SK-N-SH (cell line): ENCODE measurements around the gene TBC1D16. TPM values are rescaled to one million over a fixed set of nuclear protein-coding genes. Genes with fewer than 3 reads are reported as not detected.

Source experiments
- CTCF ChIA-PET: fragments of 300-600, 350-600 bp; formaldehyde crosslinking; extraction: SDS; loops from one replicate; lab custom pipeline; 2021; lab: Yijun Ruan, JAX
- POLR2A ChIA-PET: fragments of 350-600 bp; sonication (Branson Sonifier 250); formaldehyde crosslinking; extraction: SDS; loops from one replicate; lab custom pipeline; 2020; ENCODE audit warnings: antibody characterized with exemption, inconsistent platforms; lab: Yijun Ruan, JAX
- DNase-seq: peaks from one replicate; pipeline ENCODE4 v3.0.0; 2012
- H2AFZ ChIP-seq: fragments of 200-600 bp; sonication (generic); 2 replicates; pipeline ENCODE4 v1.8.1; 2016; ENCODE audit warnings: antibody characterized with exemption, mild to moderate bottlenecking, low read depth
- H3F3A ChIP-seq: fragments of 200-600 bp; sonication (generic); replicated peaks from 2 replicates; pipeline ENCODE3; 2016; ENCODE audit warnings: antibody characterized with exemption, mild to moderate bottlenecking; ENCODE audit not compliant: insufficient read depth
- H3K27ac ChIP-seq, 2 experiments: fragments of 200-500 bp in 1 of 2; fragments of 200-600 bp in 1 of 2; sonication (Bioruptor generic) in 1 of 2; sonication (generic), shearing (Covaris generic) in 1 of 2; 2 replicates each; pipeline versions ENCODE4 v1.5.1 to v1.6.1; 2014 to 2016; ENCODE audit warnings: low read depth in 2 of 2, inconsistent platforms in 1 of 2, low read length in 1 of 2, mild to moderate bottlenecking in 1 of 2, mixed read lengths in 1 of 2
- H3K27me3 ChIP-seq: fragments of 200-600 bp; sonication (generic), shearing (Covaris generic); 2 replicates; pipeline ENCODE4 v1.6.1; 2016; ENCODE audit warnings: mixed run types; ENCODE audit not compliant: insufficient read depth
- H3K36me3 ChIP-seq, 2 experiments: fragments of 200-500 bp in 1 of 2; fragments of 200-600 bp in 1 of 2; sonication (Bioruptor generic) in 1 of 2; sonication (generic) in 1 of 2; replicated peaks in 1 of 2; 2 replicates each; pipeline versions ENCODE3 to v1.5.1; 2014 to 2016; ENCODE audit warnings: low read length in 1 of 2, mild to moderate bottlenecking in 1 of 2; ENCODE audit not compliant: insufficient read depth in 2 of 2, control insufficient read depth in 1 of 2
- H3K4me1 ChIP-seq, 2 experiments: fragments of 200-500 bp in 1 of 2; fragments of 200-600 bp in 1 of 2; sonication (Bioruptor generic) in 1 of 2; sonication (generic), shearing (Covaris generic) in 1 of 2; 2 replicates each; pipeline versions ENCODE4 v1.5.1 to v1.6.1; 2014 to 2016; ENCODE audit warnings: low read depth in 1 of 2, low read length in 1 of 2, mixed run types in 1 of 2; ENCODE audit not compliant: insufficient read depth in 2 of 2, control insufficient read depth in 1 of 2
- H3K4me2 ChIP-seq: fragments of 200-600 bp; sonication (generic), shearing (Covaris generic); 2 replicates; pipeline ENCODE4 v1.6.1; 2017; ENCODE audit warnings: mixed run types
- H3K4me3 ChIP-seq, 2 experiments: fragments of 200-500 bp in 1 of 2; fragments of 200-600 bp in 1 of 2; sonication (Bioruptor generic) in 1 of 2; sonication (generic), shearing (Covaris generic) in 1 of 2; 2 replicates each; pipeline versions ENCODE4 v1.5.1 to v1.8.1; 2014 to 2016; ENCODE audit warnings: low read depth in 2 of 2, inconsistent platforms in 1 of 2, low read length in 1 of 2, mild to moderate bottlenecking in 1 of 2, mixed read lengths in 1 of 2, moderate library complexity in 1 of 2
- H3K79me2 ChIP-seq: fragments of 200-600 bp; sonication (generic); 2 replicates; pipeline ENCODE4 v1.8.1; 2017; ENCODE audit warnings: mild to moderate bottlenecking; ENCODE audit not compliant: insufficient read depth
- H3K9ac ChIP-seq: fragments of 200-600 bp; sonication (generic); 2 replicates; pipeline ENCODE4 v1.6.1; 2017; ENCODE audit warnings: mixed run types
- H3K9me2 ChIP-seq: fragments of 200-600 bp; sonication (generic); 2 replicates; pipeline ENCODE4 v1.6.1; 2017; ENCODE audit warnings: mixed run types
- H3K9me3 ChIP-seq: fragments of 200-600 bp; sonication (generic); 2 replicates; pipeline ENCODE4 v1.6.1; 2017; ENCODE audit warnings: mixed run types, mild to moderate bottlenecking, moderate library complexity
- H4K20me1 ChIP-seq: fragments of 200-600 bp; sonication (generic); 2 replicates; pipeline ENCODE4 v1.6.1; 2017; ENCODE audit warnings: mild to moderate bottlenecking, mixed run types; ENCODE audit not compliant: insufficient read depth
- FOSL2 ChIP-seq: IDR thresholded peaks from 2 replicates; pipeline ENCODE4 v1.4.0; 2012; ENCODE audit warnings: low read depth, mild to moderate bottlenecking, moderate library complexity, borderline replicate concordance
- FOXJ3 ChIP-seq: sonication (generic); formaldehyde crosslinking; IDR thresholded peaks from 2 replicates; pipeline ENCODE4 v1.5.1; 2020; ENCODE audit warnings: mild to moderate bottlenecking, missing genetic modification reagents
- FOXM1 ChIP-seq: IDR thresholded peaks from 2 replicates; pipeline ENCODE4 v1.4.0; 2012; ENCODE audit warnings: low read depth, mild to moderate bottlenecking
- MXI1 ChIP-seq: IDR thresholded peaks from 2 replicates; pipeline ENCODE4 v1.6.1; 2012; ENCODE audit warnings: mild to moderate bottlenecking, low read depth, low read length, improper control_type of control experiment
- NFIC ChIP-seq: IDR thresholded peaks from 2 replicates; pipeline ENCODE4 v1.4.0; 2012; ENCODE audit warnings: borderline replicate concordance
- NRF1 ChIP-seq: IDR thresholded peaks from 2 replicates; pipeline ENCODE4 v1.6.1; 2012; ENCODE audit warnings: low read depth, mild to moderate bottlenecking, low read length
- RCOR1 ChIP-seq: fragments of 150-350 bp; IDR thresholded peaks from 2 replicates; pipeline ENCODE4 v1.6.1; 2017; ENCODE audit warnings: antibody characterized with exemption, low read length
- RXRA ChIP-seq: IDR thresholded peaks from 2 replicates; pipeline ENCODE4 v1.4.0; 2012; ENCODE audit warnings: low read depth, mild to moderate bottlenecking, borderline replicate concordance
- SIN3A ChIP-seq: IDR thresholded peaks from 2 replicates; pipeline ENCODE4 v1.6.1; 2012; ENCODE audit warnings: low read depth, mild to moderate bottlenecking, low read length, moderate library complexity, borderline replicate concordance
- SMC3 ChIP-seq: IDR thresholded peaks from 2 replicates; pipeline ENCODE4 v1.6.1; 2012; ENCODE audit warnings: low read depth, low read length, improper control_type of control experiment
- TAF1 ChIP-seq: IDR thresholded peaks from 2 replicates; pipeline ENCODE4 v1.6.1; 2012; ENCODE audit warnings: low read depth, mild to moderate bottlenecking, low read length, moderate library complexity, borderline replicate concordance
- TEAD4 ChIP-seq: IDR thresholded peaks from 2 replicates; pipeline ENCODE4 v1.4.0; 2012; ENCODE audit warnings: mild to moderate bottlenecking, borderline replicate concordance; ENCODE audit not compliant: insufficient read depth
- USF1 ChIP-seq: IDR thresholded peaks from 2 replicates; pipeline ENCODE4 v1.4.0; 2012; ENCODE audit warnings: low read depth, borderline replicate concordance
- YY1 ChIP-seq: IDR thresholded peaks from 2 replicates; pipeline ENCODE4 v1.4.0; 2012; ENCODE audit warnings: low read depth, mild to moderate bottlenecking
- WGBS: methylation state at CpG from one replicate; pipeline ENCODE4 v1.1.6; 2017; ENCODE audit warnings: low lambda C conversion rate; 5-methylcytosine and 5-hydroxymethylcytosine counted together
- polyA plus RNA-seq, 3 experiments: library from polyadenylated mRNA; depleted of rRNA; stranded (reverse); fragments of >200 nt; gene quantifications; 2 replicates each; pipeline ENCODE4 v1.2.3, GENCODE V29; 2012
- TF ChIP-seq, protein P1 (sequence below): fragments of 150-350 bp; IDR thresholded peaks from 2 replicates; pipeline ENCODE4 v1.6.1; 2016; ENCODE audit warnings: mild to moderate bottlenecking, low read depth, low read length
- TF ChIP-seq, protein P2 (sequence below): IDR thresholded peaks from 2 replicates; pipeline ENCODE4 v1.4.0; 2012; ENCODE audit warnings: low read depth
- TF ChIP-seq, protein P3 (sequence below): IDR thresholded peaks from 2 replicates; pipeline ENCODE4 v1.6.1; 2012; ENCODE audit warnings: mild to moderate bottlenecking, low read depth, low read length, moderate library complexity

The TBC1D16 gene
- polyA plus RNA-seq, 1 of the 3 experiments (the other 2 are of a cell fraction), result 14.5 TPM

GRCh38 chr17:80034791-80035686 lies 633 bp downstream of the TBC1D16 start:
- peaks cover 4 to 7% of the 10 kb centered on the region in 2 experiments for H3K36me3 ChIP-seq
- peaks cover 13% of the 10 kb centered on the region for H3F3A ChIP-seq
- CTCF ChIA-PET, result interaction anchor here (0.9 to 10.7 kb wide), 6 partner anchors 12 to 47 kb away, joined by 3 to 72 read pairs (median 11); no protein-coding TSS in a partner anchor
- TF ChIP-seq MXI1 (peak; percentile 66; the same call in 1 of the 2 replicates), RCOR1 (no peak), NFIC (no peak), TAF1 (0 out of 2 replicates have a peak, but pooled peaks have one; percentile 10), USF1 (peak; percentile 49; the same call in 1 of the 2 replicates)
- TF ChIP-seq, protein P1, sequence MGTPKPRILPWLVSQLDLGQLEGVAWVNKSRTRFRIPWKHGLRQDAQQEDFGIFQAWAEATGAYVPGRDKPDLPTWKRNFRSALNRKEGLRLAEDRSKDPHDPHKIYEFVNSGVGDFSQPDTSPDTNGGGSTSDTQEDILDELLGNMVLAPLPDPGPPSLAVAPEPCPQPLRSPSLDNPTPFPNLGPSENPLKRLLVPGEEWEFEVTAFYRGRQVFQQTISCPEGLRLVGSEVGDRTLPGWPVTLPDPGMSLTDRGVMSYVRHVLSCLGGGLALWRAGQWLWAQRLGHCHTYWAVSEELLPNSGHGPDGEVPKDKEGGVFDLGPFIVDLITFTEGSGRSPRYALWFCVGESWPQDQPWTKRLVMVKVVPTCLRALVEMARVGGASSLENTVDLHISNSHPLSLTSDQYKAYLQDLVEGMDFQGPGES, result no peak
- TF ChIP-seq, protein P2, sequence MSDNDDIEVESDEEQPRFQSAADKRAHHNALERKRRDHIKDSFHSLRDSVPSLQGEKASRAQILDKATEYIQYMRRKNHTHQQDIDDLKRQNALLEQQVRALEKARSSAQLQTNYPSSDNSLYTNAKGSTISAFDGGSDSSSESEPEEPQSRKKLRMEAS, result peak; percentile 60
- no peaks in the 10 kb centered on the region for H3K27me3 ChIP-seq
- peak overlapping the region; percentile 72 for H3K4me2 ChIP-seq
- peaks cover 60% of the 10 kb centered on the region for H3K79me2 ChIP-seq
- H3K4me1 ChIP-seq, result peaks cover 3 to 35% of the 10 kb centered on the region in 2 experiments; a peak in 2 of 4 replicates
- WGBS, result 1% methylated on average over 37 of the region's 55 CpGs
- peaks cover 40% of the 10 kb centered on the region for H4K20me1 ChIP-seq
- H3K9ac ChIP-seq, result peak overlapping the region; percentile 91
- POLR2A ChIA-PET, result interaction anchor here (1.3 kb wide), 1 partner anchor 8 kb away, joined by 3 read pairs; no protein-coding TSS in a partner anchor
- no peak for DNase-seq
- peak overlapping the region; percentile 82 to 90 for H3K4me3 ChIP-seq
- H2AFZ ChIP-seq, result peak overlapping the region; percentile 3; the same call in 1 of the 2 replicates
- no peaks in the 10 kb centered on the region for H3K9me3 ChIP-seq
- H3K9me2 ChIP-seq, result no peaks in the 10 kb centered on the region
- peak overlapping the region; percentile 69 to 71 for H3K27ac ChIP-seq

DNA sequence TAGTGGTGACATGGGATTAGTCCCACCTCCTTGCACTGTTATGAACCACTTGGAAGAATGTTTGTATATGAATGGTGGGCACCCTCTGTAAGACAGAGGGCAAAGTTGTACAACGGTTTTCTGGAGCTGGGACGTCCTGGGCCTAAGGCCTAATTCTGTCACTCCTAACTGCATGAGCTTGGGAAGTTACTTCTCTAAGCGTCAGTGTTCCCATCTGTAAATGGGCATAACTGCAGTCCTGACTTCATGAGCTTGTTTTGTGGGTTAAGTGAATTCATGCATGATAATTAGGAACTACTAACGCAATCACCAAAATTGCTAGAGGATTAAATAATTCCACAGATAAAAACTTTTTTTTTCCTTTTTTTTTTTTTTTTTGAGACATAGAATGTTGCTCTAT lies 1.8 kb downstream of the TBC1D16 start:
- Histone ChIP-seq H3F3A (peaks cover 13% of the 10 kb centered on the region), H3K36me3 (no peaks in the 10 kb centered on the region), H2AFZ (no peak overlapping the region), H3K79me2 (peaks cover 69% of the 10 kb centered on the region), H3K4me2 (no peak overlapping the region), H3K27ac (no peak overlapping the region), H4K20me1 (peaks cover 52% of the 10 kb centered on the region), H3K27me3 (no peaks in the 10 kb centered on the region), H3K9ac (no peak overlapping the region), H3K9me3 (no peaks in the 10 kb centered on the region), H3K4me3 (peak overlapping the region in 1 of 2 experiments; percentile 90; a peak in 1 of 4 replicates), H3K9me2 (no peaks in the 10 kb centered on the region), H3K4me1 (peaks cover 9 to 37% of the 10 kb centered on the region in 2 experiments; a peak in 3 of 4 replicates)
- DNase-seq, result no peak
- 93% methylated on average over 4 of the region's 4 CpGs for WGBS
- ChIA-PET POLR2A (interaction anchor here (2.1 kb wide), 1 partner anchor 12 kb away, joined by 8 read pairs; no protein-coding TSS in a partner anchor), CTCF (interaction anchor here (1.0 to 10.7 kb wide), 8 partner anchors 11 to 199 kb away, joined by 4 to 72 read pairs (median 6); no protein-coding TSS in a partner anchor)
- no peak for TF ChIP-seq FOXJ3 (CRISPR knock-in tag)
- TF ChIP-seq YY1, result no peak
- TF ChIP-seq TEAD4, result no peak
- no peak for TF ChIP-seq TAF1
- TF ChIP-seq, protein P3, sequence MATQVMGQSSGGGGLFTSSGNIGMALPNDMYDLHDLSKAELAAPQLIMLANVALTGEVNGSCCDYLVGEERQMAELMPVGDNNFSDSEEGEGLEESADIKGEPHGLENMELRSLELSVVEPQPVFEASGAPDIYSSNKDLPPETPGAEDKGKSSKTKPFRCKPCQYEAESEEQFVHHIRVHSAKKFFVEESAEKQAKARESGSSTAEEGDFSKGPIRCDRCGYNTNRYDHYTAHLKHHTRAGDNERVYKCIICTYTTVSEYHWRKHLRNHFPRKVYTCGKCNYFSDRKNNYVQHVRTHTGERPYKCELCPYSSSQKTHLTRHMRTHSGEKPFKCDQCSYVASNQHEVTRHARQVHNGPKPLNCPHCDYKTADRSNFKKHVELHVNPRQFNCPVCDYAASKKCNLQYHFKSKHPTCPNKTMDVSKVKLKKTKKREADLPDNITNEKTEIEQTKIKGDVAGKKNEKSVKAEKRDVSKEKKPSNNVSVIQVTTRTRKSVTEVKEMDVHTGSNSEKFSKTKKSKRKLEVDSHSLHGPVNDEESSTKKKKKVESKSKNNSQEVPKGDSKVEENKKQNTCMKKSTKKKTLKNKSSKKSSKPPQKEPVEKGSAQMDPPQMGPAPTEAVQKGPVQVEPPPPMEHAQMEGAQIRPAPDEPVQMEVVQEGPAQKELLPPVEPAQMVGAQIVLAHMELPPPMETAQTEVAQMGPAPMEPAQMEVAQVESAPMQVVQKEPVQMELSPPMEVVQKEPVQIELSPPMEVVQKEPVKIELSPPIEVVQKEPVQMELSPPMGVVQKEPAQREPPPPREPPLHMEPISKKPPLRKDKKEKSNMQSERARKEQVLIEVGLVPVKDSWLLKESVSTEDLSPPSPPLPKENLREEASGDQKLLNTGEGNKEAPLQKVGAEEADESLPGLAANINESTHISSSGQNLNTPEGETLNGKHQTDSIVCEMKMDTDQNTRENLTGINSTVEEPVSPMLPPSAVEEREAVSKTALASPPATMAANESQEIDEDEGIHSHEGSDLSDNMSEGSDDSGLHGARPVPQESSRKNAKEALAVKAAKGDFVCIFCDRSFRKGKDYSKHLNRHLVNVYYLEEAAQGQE, result no peak
- no peak for TF ChIP-seq FOXM1
- TF ChIP-seq SMC3, result no peak
- TF ChIP-seq RCOR1, result no peak
- no peak for TF ChIP-seq SIN3A
- no peak for TF ChIP-seq NRF1
- TF ChIP-seq, protein P2, result no peak
- no peak for TF ChIP-seq NFIC
- TF ChIP-seq RXRA, result no peak
- TF ChIP-seq FOSL2, result no peak
